SJSA1 (cell line): Measurements from ENCODE around the gene GPX1. TPM values are rescaled to one million over a fixed set of nuclear protein-coding genes. Genes with fewer than 3 reads are reported as not detected.
"Not testable (repeated sequence)": the region's sequence is repeated elsewhere in the genome, so short reads cannot be mapped to it uniquely, and the experiment has no call there.

Experiments
- DNase-seq, 2 experiments: peaks; one replicate each; pipeline ENCODE4 v3.0.0-alpha.2; 2015 to 2020; ENCODE audit warnings: low spot score in 2 of 2, low read depth in 1 of 2
- H3K27ac ChIP-seq: fragments of 250-450 bp; sonication (Bioruptor Pico); 2 replicates; pipeline ENCODE4 v1.5.1; 2020; ENCODE audit warnings: mild to moderate bottlenecking, moderate library complexity
- H3K27me3 ChIP-seq: fragments of 250-450 bp; sonication (Bioruptor Pico); replicated peaks from 2 replicates; pipeline ENCODE4 v1.5.1; 2020; ENCODE audit warnings: mild to moderate bottlenecking, moderate library complexity
- H3K36me3 ChIP-seq: fragments of 250-450 bp; sonication (Bioruptor Pico); 2 replicates; pipeline ENCODE4 v1.5.1; 2020; ENCODE audit warnings: mild to moderate bottlenecking
- H3K4me1 ChIP-seq: fragments of 250-450 bp; sonication (Bioruptor Pico); replicated peaks from 2 replicates; pipeline ENCODE4 v1.6.1; 2021; ENCODE audit warnings: mild to moderate bottlenecking
- H3K4me3 ChIP-seq: fragments of 250-450 bp; sonication (Bioruptor Pico); 2 replicates; pipeline ENCODE4 v1.5.1; 2020; ENCODE audit warnings: mild to moderate bottlenecking
- H3K9me3 ChIP-seq: fragments of 250-450 bp; sonication (Bioruptor Pico); replicated peaks from 2 replicates; pipeline ENCODE4 v1.5.1; 2020; ENCODE audit warnings: mild to moderate bottlenecking
- total RNA-seq: library from RNA; depleted of rRNA; stranded (reverse); fragments of >200 nt; shearing (Covaris generic); gene quantifications from 2 replicates; pipeline ENCODE4 v1.2.3, GENCODE V29; 2014; rRNA removed

The GPX1 gene
- total RNA-seq: 226 and 326 TPM in 2 replicates

DNA sequence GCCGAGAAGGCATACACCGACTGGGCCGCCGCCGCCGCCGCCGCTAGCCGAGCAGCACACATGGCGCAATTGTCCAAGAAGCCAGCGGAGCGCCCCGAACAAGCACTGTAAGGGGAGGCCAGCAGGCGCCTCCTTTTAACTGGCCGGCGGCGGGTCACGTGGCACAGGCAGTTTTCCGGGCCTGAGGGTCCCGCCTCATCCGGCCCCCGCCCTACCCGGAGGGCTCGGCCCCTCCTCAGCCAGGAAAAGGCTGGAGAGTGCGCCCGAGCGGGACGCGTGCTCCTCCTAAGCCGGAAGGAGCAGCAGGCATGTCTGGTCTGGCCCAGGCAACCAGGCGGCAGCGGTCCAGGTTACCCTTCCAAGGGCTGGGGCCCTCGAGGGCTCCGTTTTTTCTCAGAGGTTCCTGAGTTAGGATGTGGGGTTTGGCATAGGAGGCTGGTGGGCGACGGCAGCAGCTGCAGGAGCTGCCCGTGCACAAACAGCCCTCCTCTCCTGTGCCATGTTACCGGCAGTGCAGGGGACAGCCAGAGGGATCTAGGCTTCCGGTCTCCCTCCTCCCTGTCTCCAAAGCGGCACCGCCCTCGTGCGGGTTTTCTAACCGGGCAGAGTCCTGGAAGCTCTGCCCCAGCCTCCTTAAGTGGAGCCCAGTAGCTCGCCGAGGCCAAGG, at the start of gene GPX1:
TSS of gene GPX1 (minus strand) at position 137 of the 667 bp plus-strand sequence. CDS start at position 62, 75 bp downstream.
- H3K4me1 ChIP-seq: peaks cover 48% of the 10 kb centered on the region
- no peaks in the 10 kb centered on the region for H3K27me3 ChIP-seq

DNA sequence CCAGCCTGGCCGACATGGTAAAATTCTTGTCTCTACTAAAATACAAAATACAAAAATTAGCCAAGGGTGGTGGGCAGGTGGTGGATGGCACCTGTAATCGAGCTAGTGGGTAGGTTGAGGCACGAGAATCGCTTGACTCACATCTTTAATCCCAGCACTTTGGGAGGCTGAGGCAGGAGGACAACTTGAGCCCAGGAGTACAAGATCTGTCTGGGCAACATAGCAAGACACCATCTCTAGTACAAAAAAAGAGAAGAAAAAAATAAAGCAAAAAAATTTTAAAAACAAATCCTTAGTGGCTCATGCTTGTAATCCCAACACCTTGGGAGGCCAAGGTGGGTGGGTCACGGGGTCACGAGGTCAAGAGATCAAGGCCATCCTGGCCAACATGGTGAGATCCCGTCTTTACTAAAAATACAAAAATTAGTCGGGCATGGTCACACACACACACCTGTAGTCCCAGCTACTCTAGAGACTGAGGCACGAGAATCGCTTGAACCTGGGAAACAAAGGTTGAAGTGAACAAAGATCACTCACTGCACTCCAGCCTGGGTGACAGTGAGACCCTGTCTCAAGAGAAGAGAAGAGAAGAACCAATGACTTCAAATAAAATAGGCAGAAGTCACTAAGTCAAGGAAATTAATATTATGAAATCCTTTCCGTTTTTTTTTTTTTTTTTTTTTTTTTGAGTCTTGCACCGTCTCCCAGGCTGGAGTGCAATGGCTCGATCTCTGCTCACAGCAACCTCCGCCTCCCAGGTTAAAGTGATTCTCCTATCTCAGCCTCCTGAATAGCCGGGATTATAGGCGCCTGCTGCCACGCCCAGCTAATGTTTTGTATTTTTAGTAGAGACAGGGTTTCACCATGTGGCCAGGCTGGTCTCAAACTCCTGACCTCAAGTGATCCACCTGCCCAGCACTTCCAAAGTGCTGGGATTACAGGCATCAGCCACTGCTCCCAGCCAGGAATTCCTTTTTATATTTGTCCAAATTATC, 48.7 kb upstream of the GPX1 start:
- Histone ChIP-seq H3K4me3 (no peak overlapping the region), H3K9me3 (no peaks in the 10 kb centered on the region), H3K4me1 (peaks cover 19% of the 10 kb centered on the region), H3K27me3 (no peaks in the 10 kb centered on the region), H3K27ac (no peak overlapping the region), H3K36me3 (peaks cover 45% of the 10 kb centered on the region)
- no peak for DNase-seq

More for the DNA sequence above, at the start of gene GPX1:
- H3K36me3 ChIP-seq: peaks cover 82% of the 10 kb centered on the region
- no peaks in the 10 kb centered on the region for H3K9me3 ChIP-seq
- peak within 1 kb of the TSS; percentile 57 for H3K4me3 ChIP-seq
- peak within 1 kb of the TSS; percentile 93 for H3K27ac ChIP-seq
- peak; percentile 95 to 96 for DNase-seq

DNA sequence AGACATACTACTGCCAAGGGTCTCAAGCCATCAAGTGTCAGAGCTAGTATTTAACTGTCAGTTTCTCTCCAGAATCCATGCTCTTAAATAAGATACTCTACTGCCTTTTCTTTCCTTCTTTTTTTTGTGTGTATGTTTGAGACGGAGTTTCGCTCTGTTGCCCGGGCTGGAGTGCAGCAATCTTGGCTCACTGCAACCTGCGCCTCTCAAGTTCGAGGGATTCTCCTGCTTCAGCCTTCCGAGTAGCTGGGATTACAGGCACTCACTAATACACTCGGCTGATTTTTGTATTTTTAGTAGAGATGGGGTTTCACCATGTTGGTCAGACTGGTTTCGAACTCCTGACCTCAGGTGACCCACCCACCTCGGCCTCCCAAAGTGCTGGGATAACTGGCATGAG, 47.4 kb upstream of the GPX1 start:
- not testable (repeated sequence) for H3K27ac ChIP-seq, H3K4me3 ChIP-seq, H3K9me3 ChIP-seq, H3K27me3 ChIP-seq, DNase-seq
- H3K4me1 ChIP-seq: peaks cover 19% of the 10 kb centered on the region
- peaks cover 42% of the 10 kb centered on the region for H3K36me3 ChIP-seq

DNA sequence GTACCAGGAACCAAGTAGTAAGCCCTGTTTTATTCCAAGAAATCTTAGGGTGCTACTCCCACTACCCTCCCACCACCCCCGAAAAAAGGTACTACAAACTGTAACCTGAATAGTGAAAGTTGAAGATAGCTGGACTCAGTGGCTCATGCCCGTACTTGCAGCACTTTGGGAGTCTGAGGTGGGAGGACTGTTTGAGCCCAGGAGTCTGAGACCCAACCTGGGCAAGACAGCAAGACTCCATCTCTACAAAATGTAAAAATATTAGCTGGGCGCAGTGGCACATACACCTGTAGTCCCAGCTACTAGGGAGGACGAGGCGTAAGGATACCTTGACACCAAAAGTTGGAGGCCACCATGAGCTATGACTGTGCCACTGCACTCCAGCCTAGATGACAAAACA, 45.7 kb upstream of the GPX1 start:
- peaks cover 6% of the 10 kb centered on the region for H3K4me1 ChIP-seq
- H3K27ac ChIP-seq: no peak overlapping the region
- no peaks in the 10 kb centered on the region for H3K9me3 ChIP-seq
- H3K4me3 ChIP-seq: no peak overlapping the region
- peaks cover 32% of the 10 kb centered on the region for H3K36me3 ChIP-seq
- no peak for DNase-seq
- no peaks in the 10 kb centered on the region for H3K27me3 ChIP-seq

DNA sequence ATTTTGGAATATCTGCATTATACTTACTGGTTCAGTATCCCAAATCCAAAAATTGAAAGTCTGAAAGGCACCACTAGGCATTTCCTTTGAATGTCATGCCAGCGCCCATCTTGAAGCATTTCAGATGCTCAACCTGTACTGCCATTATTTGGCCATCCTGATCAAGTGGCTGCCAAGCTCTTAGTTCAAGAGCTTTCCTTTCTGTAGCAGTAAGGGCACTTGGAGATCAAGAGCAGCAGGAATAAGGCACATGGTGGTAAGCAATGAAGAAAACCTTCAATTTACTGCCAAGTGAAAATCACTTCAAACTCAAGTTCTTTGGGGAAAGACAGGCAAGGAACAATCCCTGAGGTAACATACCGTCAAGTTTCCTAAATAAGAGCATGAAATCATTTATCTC, 43.6 kb upstream of the GPX1 start:
- Histone ChIP-seq H3K36me3 (peaks cover 40% of the 10 kb centered on the region), H3K27ac (no peak overlapping the region), H3K4me1 (peaks cover 6% of the 10 kb centered on the region), H3K27me3 (no peaks in the 10 kb centered on the region), H3K4me3 (no peak overlapping the region), H3K9me3 (no peaks in the 10 kb centered on the region)
- no peak for DNase-seq

DNA sequence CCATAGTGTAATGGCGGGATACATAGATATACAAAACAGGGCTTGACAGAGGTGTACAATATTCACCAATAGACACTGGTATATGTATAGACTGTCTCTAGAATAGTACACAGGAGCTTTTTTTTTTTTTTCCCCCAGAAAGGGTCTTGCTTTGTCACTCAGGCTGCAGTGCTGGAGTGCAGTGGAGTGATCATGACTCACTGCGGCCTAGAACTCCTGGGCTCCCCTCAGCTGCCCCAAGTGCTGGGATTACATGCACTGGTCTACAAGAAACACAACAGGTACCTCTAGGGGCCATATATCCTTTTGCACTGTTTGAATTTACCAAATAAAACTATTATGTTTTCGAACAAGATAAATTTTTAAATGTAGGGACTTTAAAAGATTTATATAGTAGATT, 41.3 kb upstream of the GPX1 start:
- no peaks in the 10 kb centered on the region for H3K4me1 ChIP-seq
- no peak overlapping the region for H3K27ac ChIP-seq
- H3K9me3 ChIP-seq: no peaks in the 10 kb centered on the region
- peaks cover 53% of the 10 kb centered on the region for H3K36me3 ChIP-seq
- DNase-seq: no peak
- no peak overlapping the region for H3K4me3 ChIP-seq
- H3K27me3 ChIP-seq: no peaks in the 10 kb centered on the region

DNA sequence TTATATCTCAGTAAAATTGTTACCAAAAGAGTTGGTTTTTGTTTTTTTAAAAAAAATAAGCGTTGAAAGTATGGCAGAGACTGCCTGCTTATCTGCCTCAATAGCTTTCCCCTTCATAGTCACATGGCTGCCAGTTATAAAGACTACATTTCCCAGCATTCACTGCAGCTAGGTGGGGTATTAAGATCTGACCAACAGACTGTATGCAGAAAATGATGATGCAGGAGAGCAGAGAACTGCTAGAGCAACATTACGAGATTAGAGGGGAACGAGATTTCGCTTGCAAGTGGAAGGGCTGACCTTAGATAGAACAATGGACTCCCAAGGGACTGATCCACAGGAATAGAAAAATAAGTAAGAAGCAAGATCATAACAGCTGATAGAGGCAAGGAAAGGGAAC, 39.3 kb upstream of the GPX1 start:
- Histone ChIP-seq H3K27me3 (no peaks in the 10 kb centered on the region), H3K4me3 (no peak overlapping the region), H3K36me3 (peaks cover 53% of the 10 kb centered on the region), H3K4me1 (no peaks in the 10 kb centered on the region), H3K9me3 (no peaks in the 10 kb centered on the region), H3K27ac (no peak overlapping the region)
- DNase-seq: no peak

DNA sequence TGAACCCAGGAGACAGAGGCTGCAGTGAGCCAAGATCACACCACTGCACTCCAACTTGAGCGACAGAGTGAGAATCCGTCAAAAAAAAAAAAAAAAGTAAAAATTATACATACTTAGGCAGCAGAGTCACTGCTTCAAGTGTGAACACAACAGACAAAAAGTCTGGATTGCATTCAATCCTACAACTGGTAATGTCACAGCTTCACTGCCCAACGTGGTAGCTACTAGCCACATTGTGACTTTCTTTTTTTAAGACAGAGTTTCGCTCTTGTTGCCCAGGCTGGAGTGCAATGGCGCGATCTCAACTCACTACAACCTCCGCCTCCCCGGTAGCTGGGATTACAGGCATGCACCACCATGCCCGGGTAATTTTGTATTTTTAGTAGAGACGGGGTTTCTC, 33.2 kb upstream of the GPX1 start:
- not testable (repeated sequence) for DNase-seq, H3K4me3 ChIP-seq, H3K27ac ChIP-seq, H3K9me3 ChIP-seq, H3K27me3 ChIP-seq
- Histone ChIP-seq H3K36me3 (peaks cover 47% of the 10 kb centered on the region), H3K4me1 (peaks cover 11% of the 10 kb centered on the region)

DNA sequence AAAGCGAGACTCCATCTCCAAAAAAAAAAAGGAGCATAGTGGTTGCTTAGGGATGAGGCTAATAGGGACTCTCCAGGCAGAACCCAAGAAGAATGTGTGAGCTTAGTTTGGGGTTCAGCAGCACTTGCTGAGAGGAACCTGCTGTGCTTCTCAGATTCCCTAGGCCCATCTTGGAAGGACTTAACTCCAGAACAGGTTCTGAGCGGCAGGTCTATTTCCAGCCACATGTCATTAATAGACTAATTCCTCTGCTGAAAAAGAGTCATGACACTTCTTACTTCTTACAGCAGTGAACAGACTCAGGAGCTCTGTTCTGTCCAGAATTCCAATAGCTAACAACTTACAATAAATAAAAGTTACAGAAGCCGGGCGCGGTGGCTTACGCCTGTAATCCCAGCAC, 31.1 kb upstream of the GPX1 start:
- H3K9me3 ChIP-seq: no peaks in the 10 kb centered on the region
- H3K27me3 ChIP-seq: no peaks in the 10 kb centered on the region
- peaks cover 11% of the 10 kb centered on the region for H3K4me1 ChIP-seq
- H3K4me3 ChIP-seq: no peak overlapping the region
- peaks cover 30% of the 10 kb centered on the region for H3K36me3 ChIP-seq
- no peak for DNase-seq
- H3K27ac ChIP-seq: no peak overlapping the region

DNA sequence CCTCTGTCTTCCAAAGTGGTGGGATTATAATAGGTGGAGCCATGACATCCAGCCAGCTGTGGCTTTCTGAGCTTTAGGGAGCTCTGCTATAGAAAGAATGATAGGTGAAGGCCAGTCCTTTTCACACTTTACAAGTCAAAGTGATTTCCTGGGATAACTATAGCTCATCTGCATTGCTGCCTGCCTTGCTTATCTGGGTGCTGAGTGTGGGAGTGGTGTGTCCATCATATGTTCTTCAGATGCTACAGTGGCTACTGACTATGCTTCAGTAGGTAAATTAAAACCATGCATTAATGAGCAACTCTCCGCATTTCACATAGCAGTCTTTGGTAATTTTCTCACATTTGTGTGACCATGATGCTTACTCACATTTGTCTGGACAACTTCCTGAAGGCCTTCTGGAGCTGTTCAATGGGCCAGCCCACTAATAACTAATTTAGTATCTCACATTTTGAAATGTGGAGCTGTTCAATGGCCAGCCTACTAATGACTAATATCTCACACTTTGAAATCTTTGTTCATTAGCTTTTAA, 30.2 kb upstream of the GPX1 start:
- no peaks in the 10 kb centered on the region for H3K9me3 ChIP-seq
- H3K36me3 ChIP-seq: peaks cover 26% of the 10 kb centered on the region
- H3K4me1 ChIP-seq: peaks cover 11% of the 10 kb centered on the region
- H3K27me3 ChIP-seq: no peaks in the 10 kb centered on the region
- no peak overlapping the region; the same call in 1 of the 2 replicates for H3K27ac ChIP-seq
- no peak for DNase-seq
- no peak overlapping the region for H3K4me3 ChIP-seq

DNA sequence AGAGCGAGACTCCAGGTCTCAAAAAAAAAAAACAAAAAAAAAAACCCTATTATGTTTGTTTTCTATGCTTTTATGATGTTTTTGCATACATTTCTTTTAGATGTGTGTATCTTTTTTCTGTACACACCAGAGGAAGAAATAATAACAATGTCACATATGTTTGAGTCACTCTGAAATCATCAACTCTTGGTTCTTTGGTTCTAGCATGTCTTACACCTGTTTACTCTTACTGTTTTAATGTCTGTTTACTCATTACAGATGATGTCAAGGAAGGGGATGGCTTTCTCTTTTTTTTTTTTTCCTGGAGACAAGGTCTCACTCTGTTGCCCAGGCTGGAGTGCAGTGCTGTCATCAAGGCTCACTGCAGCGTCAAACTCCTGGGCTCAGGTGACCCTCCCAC, 29.6 kb upstream of the GPX1 start:
- no peak overlapping the region for H3K27ac ChIP-seq
- DNase-seq: peak in 1 of 2 experiments; percentile 46
- peaks cover 11% of the 10 kb centered on the region for H3K4me1 ChIP-seq

DNA sequence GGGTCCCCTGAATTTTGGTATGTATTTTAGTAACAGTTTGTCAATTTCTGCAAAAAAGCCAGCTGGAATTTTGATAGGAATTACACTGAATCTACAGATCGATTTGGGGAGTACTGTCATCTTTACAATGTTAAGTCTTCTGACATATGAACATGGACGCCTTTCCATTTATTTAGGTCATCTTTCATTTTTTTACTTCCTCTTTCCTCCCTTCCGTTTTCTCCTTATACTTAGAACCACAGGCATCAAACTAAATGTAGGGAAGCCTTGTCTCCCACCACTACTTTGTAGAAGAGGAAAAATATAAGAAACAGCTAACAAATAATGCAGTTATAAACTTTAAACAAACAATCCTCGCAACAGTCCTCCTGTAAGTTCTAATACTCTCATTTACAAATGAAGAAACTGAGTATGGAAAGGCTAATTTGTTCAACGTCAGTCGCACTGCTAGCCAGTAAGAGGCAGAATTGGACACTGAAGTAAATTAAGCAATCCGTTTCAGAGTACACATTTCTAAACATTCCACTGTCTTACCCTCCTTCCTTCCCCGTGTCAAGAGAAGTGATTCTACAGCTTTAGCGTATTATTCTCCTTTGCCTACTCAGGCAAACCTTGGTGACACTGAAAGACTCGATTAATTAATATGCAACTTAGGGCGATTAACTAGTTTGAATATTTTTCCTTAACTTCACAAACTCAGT, 28.1 kb upstream of the GPX1 start:
- Histone ChIP-seq H3K4me3 (no peak overlapping the region), H3K9me3 (no peaks in the 10 kb centered on the region), H3K27ac (no peak overlapping the region), H3K36me3 (peaks cover 17% of the 10 kb centered on the region), H3K27me3 (no peaks in the 10 kb centered on the region), H3K4me1 (peaks cover 11% of the 10 kb centered on the region)
- no peak for DNase-seq

More for the DNA sequence above, 29.6 kb upstream of the GPX1 start:
- no peaks in the 10 kb centered on the region for H3K9me3 ChIP-seq
- peaks cover 21% of the 10 kb centered on the region for H3K36me3 ChIP-seq
- no peaks in the 10 kb centered on the region for H3K27me3 ChIP-seq
- H3K4me3 ChIP-seq: no peak overlapping the region

DNA sequence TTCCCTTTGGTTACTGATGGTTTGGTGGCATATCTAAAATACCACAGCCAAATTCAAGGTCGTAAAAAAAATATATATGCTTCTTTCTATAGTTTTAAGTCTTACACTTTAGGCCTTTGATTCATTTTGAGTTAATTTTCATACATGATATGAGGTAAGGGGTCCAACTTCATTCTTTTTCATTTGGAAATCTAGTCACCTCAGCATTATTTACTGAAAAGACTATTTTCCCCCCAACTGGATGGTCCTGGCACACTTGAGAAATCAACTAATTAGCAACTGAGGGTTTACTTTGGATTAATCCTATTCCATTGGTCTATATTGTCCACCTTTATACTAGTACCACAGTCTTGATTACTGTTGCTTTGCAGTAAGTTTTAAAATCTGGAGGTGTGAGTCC, 27.5 kb upstream of the GPX1 start:
- Histone ChIP-seq H3K27ac (no peak overlapping the region), H3K4me1 (peaks cover 15% of the 10 kb centered on the region), H3K9me3 (no peaks in the 10 kb centered on the region), H3K27me3 (no peaks in the 10 kb centered on the region), H3K36me3 (peaks cover 17% of the 10 kb centered on the region), H3K4me3 (no peak overlapping the region)
- no peak for DNase-seq
